GM15510 (cell line): ENCODE data around the gene ARFGAP3.

Experiments used
- POLR2A ChIP-seq: IDR thresholded peaks from 3 replicates; pipeline ENCODE4 v1.6.1; 2011; ENCODE audit warnings: borderline replicate concordance; ENCODE audit not compliant: insufficient read length; ENCODE audit errors: extremely low read depth

The ARFGAP3 gene

GRCh38 chr22:42889304-42889703 lies 32.2 kb upstream of the ARFGAP3 start:
- TF ChIP-seq POLR2A: no peak

DNA sequence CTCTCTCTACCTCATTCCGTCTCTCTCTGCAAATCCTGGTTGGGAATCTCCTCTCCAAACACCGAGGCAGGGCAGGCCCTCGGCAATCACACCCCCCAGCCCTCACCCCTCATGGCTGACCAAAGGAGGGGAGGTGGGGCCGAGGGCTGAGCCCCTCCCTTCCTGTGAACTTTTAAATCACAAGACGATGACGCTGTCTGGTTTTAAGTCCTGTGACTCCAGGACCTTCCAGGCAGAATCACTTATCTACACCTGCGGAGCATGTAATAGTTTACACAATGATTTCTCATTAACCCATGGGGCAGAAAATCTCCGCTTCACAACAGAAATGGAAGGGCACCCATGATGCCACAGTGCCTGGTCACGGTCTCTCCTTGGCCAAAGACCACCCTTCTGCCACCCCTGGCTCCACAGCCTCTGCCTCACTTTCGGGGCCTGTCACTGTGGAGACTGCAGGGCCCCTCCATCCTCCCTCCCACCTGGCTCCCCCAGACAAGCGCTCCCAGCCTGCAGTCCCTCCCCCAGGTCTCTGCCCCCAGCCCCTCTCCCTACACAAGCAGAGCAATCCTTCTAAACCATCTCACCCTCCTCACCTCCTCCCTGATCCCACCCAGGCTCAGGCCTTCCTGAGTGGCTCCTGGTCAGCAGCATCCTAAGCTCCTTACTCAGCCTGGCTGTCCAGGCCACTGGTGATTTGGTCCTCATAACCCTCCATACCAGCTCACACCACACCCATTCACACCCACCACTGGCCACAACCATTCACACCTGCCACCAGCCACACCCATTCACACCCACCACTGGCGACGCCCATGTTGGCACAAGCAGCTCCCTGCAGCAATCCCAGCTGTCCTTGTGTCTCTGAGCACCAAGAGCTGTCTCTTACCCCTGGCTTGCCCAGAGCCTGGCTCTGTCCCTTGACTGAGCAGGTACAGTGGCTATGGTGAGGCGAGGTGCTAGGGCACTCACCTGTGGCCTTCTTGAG lies 30.7 kb upstream of the ARFGAP3 start:
- TF ChIP-seq POLR2A: no peak

GRCh38 chr22:42887120-42887519 lies 30.0 kb upstream of the ARFGAP3 start:
- no peak for TF ChIP-seq POLR2A

GRCh38 chr22:42885446-42885845 lies 28.4 kb upstream of the ARFGAP3 start:
- TF ChIP-seq POLR2A: no peak

- no peak for TF ChIP-seq POLR2A
Measured at GRCh38 chr22:42884616-42885375, 27.7 kb upstream of the ARFGAP3 start.

DNA sequence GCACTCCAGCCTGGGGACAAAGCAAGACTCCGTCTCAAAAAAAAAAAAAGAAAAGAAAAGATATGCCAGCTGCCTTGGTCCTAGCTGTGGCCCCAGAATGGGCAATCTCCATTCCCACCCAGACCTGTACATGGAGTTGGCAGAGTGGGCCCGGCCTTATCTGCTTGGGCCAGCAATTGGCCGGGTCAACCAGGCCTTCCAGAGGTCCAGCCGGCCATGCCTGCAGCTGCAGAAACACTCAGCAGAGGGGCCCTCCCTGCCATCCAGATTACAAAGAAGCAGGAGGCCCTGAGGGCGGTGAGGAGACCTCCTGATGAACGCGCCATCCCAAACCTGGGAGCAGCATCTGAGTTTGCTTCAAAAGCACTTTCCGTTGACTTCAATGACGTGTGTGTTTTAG lies 26.9 kb upstream of the ARFGAP3 start:
- TF ChIP-seq POLR2A: no peak

DNA sequence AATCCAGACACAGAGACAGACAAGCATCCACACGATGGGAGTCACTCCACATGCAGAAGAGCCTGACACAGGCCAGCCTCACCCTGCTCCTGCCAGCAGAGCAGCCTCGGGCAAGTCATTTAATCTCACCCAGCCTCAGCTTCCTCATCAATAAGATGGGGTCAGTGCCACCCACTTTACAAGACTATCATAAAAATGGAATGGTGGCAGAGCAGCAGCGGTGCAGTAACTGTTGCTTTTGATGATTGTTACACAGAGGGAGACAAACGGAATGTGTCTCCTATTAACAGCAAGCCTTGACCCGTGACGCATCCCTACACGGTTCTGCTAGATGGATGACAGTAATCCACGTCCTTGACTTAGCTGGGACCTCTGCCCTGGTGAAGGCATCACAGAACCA lies 26.0 kb upstream of the ARFGAP3 start:
- TF ChIP-seq POLR2A: no peak

DNA sequence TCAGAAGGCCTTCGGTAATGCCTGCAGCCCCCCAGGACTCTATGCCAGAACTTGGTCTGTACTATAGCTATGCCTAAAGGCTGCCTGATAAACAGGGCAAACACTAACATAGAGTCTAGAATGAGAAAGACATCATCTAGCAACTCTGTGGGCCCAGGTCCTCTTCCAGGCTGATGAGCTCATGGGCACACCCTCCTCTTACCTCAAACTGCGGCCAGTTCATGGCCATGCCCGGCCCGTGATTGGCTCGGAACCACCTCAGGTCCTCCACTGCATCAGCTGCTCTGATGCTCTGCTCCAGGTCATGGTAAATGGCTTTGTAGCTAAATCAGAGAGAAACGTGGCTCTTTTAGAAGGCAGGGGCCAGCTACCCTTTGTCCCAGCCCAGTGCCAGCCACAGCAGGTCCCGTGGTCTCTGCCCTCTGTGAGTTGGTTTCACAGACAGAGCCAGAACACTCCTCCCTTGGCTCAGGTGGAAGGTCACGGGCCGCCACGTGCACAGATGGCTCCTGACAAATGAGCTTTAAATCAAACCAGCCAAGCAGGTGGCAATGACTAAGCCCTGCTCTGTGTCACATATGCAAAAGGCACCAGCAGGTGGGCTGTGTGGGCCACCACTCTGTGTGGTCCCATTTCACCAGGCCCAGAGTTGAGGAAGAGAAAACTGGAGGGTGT lies 25.0 kb upstream of the ARFGAP3 start:
- TF ChIP-seq POLR2A: no peak

DNA sequence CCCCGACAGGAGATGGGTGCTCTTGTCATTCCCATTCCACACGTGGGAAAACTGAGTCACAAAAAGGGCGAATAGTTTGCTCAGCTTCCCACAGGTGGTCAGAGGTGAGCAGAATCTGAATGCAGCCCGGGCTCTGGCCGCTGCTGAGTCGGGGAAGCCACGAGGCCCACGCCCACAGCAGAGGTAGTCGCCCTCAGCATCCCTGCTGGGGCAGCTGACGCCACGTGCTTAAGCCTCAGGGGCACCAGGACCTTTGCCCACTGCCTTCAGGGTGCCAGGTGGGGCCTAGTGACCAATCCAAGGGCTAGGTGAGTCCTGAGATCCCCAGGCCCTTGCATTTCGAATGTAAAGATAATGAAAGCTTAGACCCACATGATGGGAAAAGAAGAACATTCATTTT lies 24.2 kb upstream of the ARFGAP3 start:
- no peak for TF ChIP-seq POLR2A

- TF ChIP-seq POLR2A: no peak
Measured at GRCh38 chr22:42880815-42881214, 23.7 kb upstream of the ARFGAP3 start.

DNA sequence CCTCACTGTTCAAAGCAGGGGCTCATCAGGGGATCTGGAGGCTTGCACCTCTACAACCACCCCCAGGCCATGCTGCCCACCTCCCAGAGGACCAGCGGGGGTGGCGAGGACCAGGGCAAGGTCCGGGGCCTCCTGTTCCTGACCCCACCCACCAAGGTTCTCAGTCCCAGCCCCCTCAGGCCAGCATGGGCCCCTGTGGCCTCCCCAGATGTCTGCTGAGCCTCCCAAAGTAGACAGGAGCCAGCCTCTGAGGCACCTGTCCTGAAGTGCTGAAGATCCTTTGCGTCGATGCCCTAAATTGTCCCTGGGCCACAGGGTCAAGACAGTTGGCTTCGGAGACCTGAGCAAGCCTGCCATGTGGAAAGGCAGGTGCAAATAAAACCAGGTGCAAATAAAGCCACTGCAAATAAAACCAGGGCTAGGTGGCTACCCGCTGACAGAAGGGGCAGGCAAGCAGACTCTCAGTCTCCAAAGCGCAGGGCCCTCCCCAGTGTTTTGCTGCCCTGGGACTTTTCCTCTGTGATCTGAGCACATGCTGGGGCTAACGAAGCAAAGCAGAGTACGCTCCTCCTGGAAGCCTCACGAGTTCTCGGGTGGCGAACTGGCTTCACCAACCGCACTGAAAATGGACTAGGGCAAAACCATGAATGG lies 22.4 kb upstream of the ARFGAP3 start:
- no peak for TF ChIP-seq POLR2A

DNA sequence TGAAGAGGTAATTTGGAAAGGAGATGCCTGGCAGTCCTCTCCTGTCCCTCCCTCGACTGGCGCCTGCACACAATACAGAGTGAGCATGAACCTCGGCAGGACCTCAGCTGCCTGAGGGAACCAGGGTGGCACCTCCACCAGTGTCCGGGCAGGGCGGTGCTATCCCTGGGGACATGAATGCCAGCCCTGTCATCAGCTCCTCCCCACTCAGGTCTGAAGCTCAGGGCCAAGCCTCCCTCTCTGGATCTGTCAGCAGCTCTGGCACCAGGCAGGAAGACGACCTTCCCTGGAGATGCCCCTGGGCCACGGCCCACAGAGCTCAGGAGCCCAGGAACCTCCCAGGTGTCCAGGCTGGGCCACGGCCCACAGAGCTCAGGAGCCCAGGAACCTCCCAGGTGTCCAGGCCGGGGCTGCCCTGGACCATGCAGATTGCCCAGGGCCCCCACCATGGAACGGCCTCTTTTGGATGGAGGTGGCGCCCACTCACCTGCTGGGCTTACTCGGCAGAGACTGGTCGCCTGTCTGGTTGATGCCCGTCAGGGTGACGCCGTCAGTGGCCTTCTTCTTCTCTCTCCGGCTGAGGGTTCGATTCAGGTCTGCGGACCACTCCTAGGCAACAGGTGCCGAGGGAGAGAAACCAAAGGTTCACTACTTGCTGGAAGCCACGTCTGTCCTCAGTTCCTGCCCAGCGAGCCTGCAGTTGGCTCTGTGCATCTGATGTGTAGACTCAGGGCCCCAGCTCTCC lies 21.7 kb upstream of the ARFGAP3 start:
- TF ChIP-seq POLR2A: no peak

- no peak for TF ChIP-seq POLR2A
Measured at GRCh38 chr22:42877597-42878340, 20.7 kb upstream of the ARFGAP3 start.

GRCh38 chr22:42877158-42877557 lies 20.1 kb upstream of the ARFGAP3 start:
- TF ChIP-seq POLR2A: no peak

DNA sequence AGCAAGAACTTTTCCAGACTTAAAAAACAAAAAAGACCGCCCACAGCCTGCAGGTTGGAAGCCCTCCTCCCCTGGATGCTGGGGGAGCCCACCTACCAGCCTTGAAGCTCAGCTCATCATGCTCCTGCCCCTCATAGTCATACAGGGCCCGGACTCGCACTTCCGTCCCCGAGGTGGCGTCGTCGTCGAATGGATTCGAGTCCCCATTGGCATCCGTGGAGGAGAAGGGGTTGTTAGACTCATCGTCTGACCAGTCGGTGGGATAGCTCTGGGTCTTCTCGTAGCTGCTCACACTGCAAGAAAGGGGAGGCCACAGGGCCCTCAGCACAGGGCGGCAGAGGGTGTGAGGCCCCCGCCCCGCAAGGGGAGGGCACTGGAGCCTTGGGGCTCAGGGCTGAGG lies 19.0 kb upstream of the ARFGAP3 start:
- TF ChIP-seq POLR2A: no peak
